ENCODE measurements around the gene LRP5. TPM values are rescaled to one million over a fixed set of nuclear protein-coding genes. Genes with fewer than 3 reads are reported as not detected.

LRP5 gene
- polyA plus RNA-seq, 1 donor: 109 TPM

- Histone ChIP-seq H3K9me3 (ENCODE audit: control insufficient read depth, low read depth, low read length) (peaks cover 8% of the 10 kb centered on the region), H3K27me3 (ENCODE audit: control insufficient read depth, insufficient read depth, low read length) (no peaks in the 10 kb centered on the region), H3K36me3 (ENCODE audit: control insufficient read depth, insufficient read depth, low read length) (peaks cover 82% of the 10 kb centered on the region), H3K27ac (ENCODE audit: low read length) (no peak overlapping the region), H3K4me1 (ENCODE audit: control insufficient read depth, insufficient read depth, low read length) (no peaks in the 10 kb centered on the region), H3K4me3 (ENCODE audit: low read length) (no peak overlapping the region)
- DNase-seq: no peak
- no CpG with 5 or more reads among the region's 7 CpGs for WGBS (ENCODE audit: insufficient coverage, low lambda C conversion rate)
Observed at GRCh38 chr11:68420171-68420570, 107.8 kb downstream of the LRP5 start.

- Histone ChIP-seq H3K27ac (ENCODE audit: low read length) (no peak overlapping the region), H3K4me1 (ENCODE audit: control insufficient read depth, insufficient read depth, low read length) (no peaks in the 10 kb centered on the region), H3K9me3 (ENCODE audit: control insufficient read depth, low read depth, low read length) (peaks cover 26% of the 10 kb centered on the region), H3K4me3 (ENCODE audit: low read length) (no peak overlapping the region), H3K27me3 (ENCODE audit: control insufficient read depth, insufficient read depth, low read length) (no peaks in the 10 kb centered on the region), H3K36me3 (ENCODE audit: control insufficient read depth, insufficient read depth, low read length) (peaks cover 93% of the 10 kb centered on the region)
- DNase-seq: no peak
- WGBS (ENCODE audit: insufficient coverage, low lambda C conversion rate): no CpG with 5 or more reads among the region's 21 CpGs
Observed at GRCh38 chr11:68423481-68423880, 111.1 kb downstream of the LRP5 start.

GRCh38 chr11:68424101-68424632 is 111.8 kb downstream of the LRP5 start:
- Histone ChIP-seq H3K27ac (ENCODE audit: low read length) (no peak overlapping the region), H3K9me3 (ENCODE audit: control insufficient read depth, low read depth, low read length) (peaks cover 29% of the 10 kb centered on the region), H3K4me1 (ENCODE audit: control insufficient read depth, insufficient read depth, low read length) (no peaks in the 10 kb centered on the region), H3K36me3 (ENCODE audit: control insufficient read depth, insufficient read depth, low read length) (peaks cover 95% of the 10 kb centered on the region), H3K27me3 (ENCODE audit: control insufficient read depth, insufficient read depth, low read length) (no peaks in the 10 kb centered on the region), H3K4me3 (ENCODE audit: low read length) (no peak overlapping the region)
- WGBS (ENCODE audit: insufficient coverage, low lambda C conversion rate): no CpG with 5 or more reads among the region's 19 CpGs
- DNase-seq: no peak

- H3K36me3 ChIP-seq (ENCODE audit: control insufficient read depth, insufficient read depth, low read length): peaks cover 92% of the 10 kb centered on the region
- H3K27me3 ChIP-seq (ENCODE audit: control insufficient read depth, insufficient read depth, low read length): no peaks in the 10 kb centered on the region
- DNase-seq: no peak
- H3K9me3 ChIP-seq (ENCODE audit: control insufficient read depth, low read depth, low read length): peaks cover 34% of the 10 kb centered on the region
- no peak overlapping the region for H3K4me3 ChIP-seq (ENCODE audit: low read length)
- no peak overlapping the region for H3K27ac ChIP-seq (ENCODE audit: low read length)
- WGBS (ENCODE audit: insufficient coverage, low lambda C conversion rate): no CpG with 5 or more reads among the region's 40 CpGs
- H3K4me1 ChIP-seq (ENCODE audit: control insufficient read depth, insufficient read depth, low read length): no peaks in the 10 kb centered on the region
Observed at GRCh38 chr11:68424981-68425865, 112.8 kb downstream of the LRP5 start.

- DNase-seq: no peak
- Histone ChIP-seq H3K27ac (ENCODE audit: low read length) (no peak overlapping the region), H3K9me3 (ENCODE audit: control insufficient read depth, low read depth, low read length) (peaks cover 34% of the 10 kb centered on the region), H3K4me1 (ENCODE audit: control insufficient read depth, insufficient read depth, low read length) (no peaks in the 10 kb centered on the region), H3K36me3 (ENCODE audit: control insufficient read depth, insufficient read depth, low read length) (peaks cover 93% of the 10 kb centered on the region), H3K4me3 (ENCODE audit: low read length) (no peak overlapping the region), H3K27me3 (ENCODE audit: control insufficient read depth, insufficient read depth, low read length) (no peaks in the 10 kb centered on the region)
- WGBS (ENCODE audit: insufficient coverage, low lambda C conversion rate): 80% methylated on average over 1 of the region's 21 CpGs
Observed at GRCh38 chr11:68425866-68426380, 113.5 kb downstream of the LRP5 start.

GRCh38 chr11:68429661-68430060 is 117.3 kb downstream of the LRP5 start:
- Histone ChIP-seq H3K27me3 (ENCODE audit: control insufficient read depth, insufficient read depth, low read length) (no peaks in the 10 kb centered on the region), H3K4me3 (ENCODE audit: low read length) (no peak overlapping the region), H3K4me1 (ENCODE audit: control insufficient read depth, insufficient read depth, low read length) (no peaks in the 10 kb centered on the region), H3K9me3 (ENCODE audit: control insufficient read depth, low read depth, low read length) (peaks cover 26% of the 10 kb centered on the region), H3K27ac (ENCODE audit: low read length) (no peak overlapping the region), H3K36me3 (ENCODE audit: control insufficient read depth, insufficient read depth, low read length) (peaks cover 90% of the 10 kb centered on the region)
- WGBS (ENCODE audit: insufficient coverage, low lambda C conversion rate): 100% methylated on average over 1 of the region's 3 CpGs
- DNase-seq: no peak

- Histone ChIP-seq H3K4me1 (ENCODE audit: control insufficient read depth, insufficient read depth, low read length) (no peaks in the 10 kb centered on the region), H3K27me3 (ENCODE audit: control insufficient read depth, insufficient read depth, low read length) (no peaks in the 10 kb centered on the region), H3K4me3 (ENCODE audit: low read length) (no peak overlapping the region), H3K36me3 (ENCODE audit: control insufficient read depth, insufficient read depth, low read length) (peaks cover 90% of the 10 kb centered on the region), H3K9me3 (ENCODE audit: control insufficient read depth, low read depth, low read length) (peaks cover 26% of the 10 kb centered on the region), H3K27ac (ENCODE audit: low read length) (no peak overlapping the region)
- no CpG with 5 or more reads among the region's 5 CpGs for WGBS (ENCODE audit: insufficient coverage, low lambda C conversion rate)
- DNase-seq: no peak
Observed at GRCh38 chr11:68430384-68430783, 118.0 kb downstream of the LRP5 start.

- Histone ChIP-seq H3K4me3 (ENCODE audit: low read length) (no peak overlapping the region), H3K9me3 (ENCODE audit: control insufficient read depth, low read depth, low read length) (peaks cover 23% of the 10 kb centered on the region), H3K27ac (ENCODE audit: low read length) (no peak overlapping the region), H3K36me3 (ENCODE audit: control insufficient read depth, insufficient read depth, low read length) (peaks cover 88% of the 10 kb centered on the region), H3K27me3 (ENCODE audit: control insufficient read depth, insufficient read depth, low read length) (no peaks in the 10 kb centered on the region), H3K4me1 (ENCODE audit: control insufficient read depth, insufficient read depth, low read length) (no peaks in the 10 kb centered on the region)
- no peak for DNase-seq
- no CpG with 5 or more reads among the region's 3 CpGs for WGBS (ENCODE audit: insufficient coverage, low lambda C conversion rate)
Observed at GRCh38 chr11:68430801-68431200, 118.4 kb downstream of the LRP5 start.

GRCh38 chr11:68431984-68432645 is 119.7 kb downstream of the LRP5 start:
- no peaks in the 10 kb centered on the region for H3K27me3 ChIP-seq (ENCODE audit: control insufficient read depth, insufficient read depth, low read length)
- no peak for DNase-seq
- H3K9me3 ChIP-seq (ENCODE audit: control insufficient read depth, low read depth, low read length): peaks cover 11% of the 10 kb centered on the region
- no peaks in the 10 kb centered on the region for H3K4me1 ChIP-seq (ENCODE audit: control insufficient read depth, insufficient read depth, low read length)
- H3K36me3 ChIP-seq (ENCODE audit: control insufficient read depth, insufficient read depth, low read length): peaks cover 88% of the 10 kb centered on the region
- H3K4me3 ChIP-seq (ENCODE audit: low read length): no peak overlapping the region
- WGBS (ENCODE audit: insufficient coverage, low lambda C conversion rate): no CpG with 5 or more reads among the region's 24 CpGs
- H3K27ac ChIP-seq (ENCODE audit: low read length): no peak overlapping the region

GRCh38 chr11:68432874-68433273 is 120.5 kb downstream of the LRP5 start:
- Histone ChIP-seq H3K4me1 (ENCODE audit: control insufficient read depth, insufficient read depth, low read length) (no peaks in the 10 kb centered on the region), H3K27me3 (ENCODE audit: control insufficient read depth, insufficient read depth, low read length) (no peaks in the 10 kb centered on the region), H3K9me3 (ENCODE audit: control insufficient read depth, low read depth, low read length) (peaks cover 11% of the 10 kb centered on the region), H3K4me3 (ENCODE audit: low read length) (no peak overlapping the region), H3K36me3 (ENCODE audit: control insufficient read depth, insufficient read depth, low read length) (peaks cover 89% of the 10 kb centered on the region), H3K27ac (ENCODE audit: low read length) (no peak overlapping the region)
- no CpG with 5 or more reads among the region's 17 CpGs for WGBS (ENCODE audit: insufficient coverage, low lambda C conversion rate)
- no peak for DNase-seq

Data from large intestine (tissue), 3 donors.